Putamen (tissue), 1 donor: ENCODE data around the gene ILK.
A peak's percentile ranks its signal among the peaks of the same experiment; 100 is the strongest.

Experiments
- DNase-seq: peaks from one replicate; pipeline ENCODE4 v3.0.0-alpha.2; 2016; ENCODE audit warnings: low spot score

Gene ILK

GRCh38 chr11:6603287-6604080, at the start of gene ILK, which contains the start of gene RRP8:
TSS of gene ILK (plus strand) at chr11:6603774. CDS start at chr11:6604272, 498 bp downstream.
TSS of gene RRP8 (minus strand) at chr11:6603616. CDS start at chr11:6603502, 114 bp downstream.
- DNase-seq, result peak; percentile 91

GRCh38 chr11:6554828-6555706, 48.5 kb upstream of the ILK start:
- DNase-seq, result no peak

- no peak for DNase-seq
Observed at GRCh38 chr11:6556139-6556949, 47.2 kb upstream of the ILK start.

GRCh38 chr11:6557063-6557462, 46.5 kb upstream of the ILK start:
- no peak for DNase-seq

- no peak for DNase-seq
Observed at GRCh38 chr11:6557761-6558674, 45.6 kb upstream of the ILK start.

GRCh38 chr11:6559369-6559768, 44.2 kb upstream of the ILK start:
- no peak for DNase-seq

- no peak for DNase-seq
Observed at GRCh38 chr11:6561288-6561687, 42.3 kb upstream of the ILK start.

GRCh38 chr11:6563121-6563619, 40.4 kb upstream of the ILK start:
- no peak for DNase-seq

GRCh38 chr11:6563667-6564066, 39.9 kb upstream of the ILK start:
- DNase-seq, result no peak

GRCh38 chr11:6565325-6565724, 38.2 kb upstream of the ILK start:
- no peak for DNase-seq

GRCh38 chr11:6565988-6566703, 37.4 kb upstream of the ILK start:
- DNase-seq, result no peak

GRCh38 chr11:6566704-6567370, 36.7 kb upstream of the ILK start:
- no peak for DNase-seq

GRCh38 chr11:6567371-6567745, 36.2 kb upstream of the ILK start:
- no peak for DNase-seq

- peak; percentile 47 for DNase-seq
Observed at GRCh38 chr11:6568191-6568918, 35.2 kb upstream of the ILK start.

- no peak for DNase-seq
Observed at GRCh38 chr11:6569706-6570105, 33.9 kb upstream of the ILK start.

GRCh38 chr11:6570691-6571427, 32.7 kb upstream of the ILK start:
- DNase-seq, result no peak

GRCh38 chr11:6571434-6572008, 32.1 kb upstream of the ILK start:
- no peak for DNase-seq

- DNase-seq, result no peak
Observed at GRCh38 chr11:6572215-6572614, 31.4 kb upstream of the ILK start.
